Stimulated activated naive CD8-positive, alpha-beta T cell treated with anti-CD3 and anti-CD28 coated beads, Interleukin-15, Interleukin-2, amounts not matched to agents 100 U/mL and 50 U/mL, for 24 hours (primary cell): Measurements from ENCODE around the gene PLK5.
A peak's percentile ranks its signal among the peaks of the same experiment; 100 is the strongest.
"Not testable (repeated sequence)": the region's sequence is repeated elsewhere in the genome, so short reads cannot be mapped to it uniquely, and the experiment has no call there.

Experiments used
- ATAC-seq: fragments of 150-1000 bp; cut with Tn5 transposase; one replicate; pipeline ENCODE4 v1.10.0; 2021
- DNase-seq: peaks from one replicate; pipeline ENCODE4 v3.0.0; 2021

Gene PLK5

DNA sequence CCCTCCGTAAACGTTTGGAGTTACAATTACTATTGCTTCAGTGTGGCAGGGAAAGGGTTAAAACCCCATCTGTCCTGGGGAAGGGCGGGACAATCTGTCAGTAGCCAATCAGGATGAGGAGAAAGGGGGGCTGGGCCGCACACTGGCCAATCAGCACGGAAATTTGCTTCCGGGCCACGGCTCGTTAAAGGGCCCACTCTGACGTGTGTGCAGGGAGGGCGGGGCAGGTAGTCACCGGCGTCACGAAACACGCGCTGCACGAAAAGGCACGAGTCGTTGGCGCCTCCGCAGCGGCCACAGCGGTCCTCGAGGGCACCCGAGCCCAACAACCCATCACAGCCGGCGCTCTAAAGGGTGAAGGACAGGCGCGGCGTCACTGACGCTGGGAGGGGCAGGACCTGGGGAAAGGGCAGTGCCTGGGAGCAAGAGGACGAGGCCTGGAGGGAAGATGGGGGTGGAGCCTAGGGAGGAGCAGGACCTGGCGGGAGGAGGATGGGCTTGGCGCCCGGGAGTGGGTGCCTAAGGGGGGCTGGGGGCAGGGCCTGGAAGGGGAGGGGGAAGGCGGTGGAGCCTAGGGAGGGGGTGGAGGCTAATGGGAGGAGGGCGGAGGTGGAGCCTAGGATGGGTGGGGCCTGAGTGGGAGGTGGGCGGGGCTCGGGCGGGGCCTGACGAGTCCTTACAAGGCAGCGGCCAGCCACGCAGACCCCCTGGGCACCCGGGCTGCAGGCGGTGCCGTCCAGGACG, 15.9 kb upstream of the PLK5 start:
- DNase-seq, result peak; percentile 88

GRCh38 chr19:1508507-1508856, 15.4 kb upstream of the PLK5 start:
- ATAC-seq, result no peak
- no peak for DNase-seq

More for the DNA sequence above, 15.9 kb upstream of the PLK5 start:
- peak; percentile 83 for ATAC-seq

GRCh38 chr19:1509602-1510441, 14.1 kb upstream of the PLK5 start:
- ATAC-seq (no peak), DNase-seq (no peak)

DNA sequence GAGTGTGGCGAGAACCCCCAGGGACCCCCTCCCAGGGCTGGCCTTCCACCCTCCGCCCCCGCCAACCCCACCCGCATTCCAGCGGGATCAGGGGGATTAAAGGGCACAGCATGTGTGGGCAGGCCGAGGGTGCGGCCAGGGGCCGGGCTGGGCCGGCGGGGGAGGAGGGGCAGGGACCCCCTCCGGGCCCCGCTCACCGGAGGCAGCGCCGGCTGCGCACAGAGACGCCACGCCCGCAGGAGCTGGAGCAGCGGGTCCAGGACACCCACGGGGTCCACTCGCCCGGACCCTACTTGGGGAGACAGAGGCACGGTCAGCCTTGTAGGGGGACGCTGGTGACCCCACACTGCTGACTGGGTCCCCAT, 13.5 kb upstream of the PLK5 start:
- ATAC-seq (no peak), DNase-seq (no peak)

DNA sequence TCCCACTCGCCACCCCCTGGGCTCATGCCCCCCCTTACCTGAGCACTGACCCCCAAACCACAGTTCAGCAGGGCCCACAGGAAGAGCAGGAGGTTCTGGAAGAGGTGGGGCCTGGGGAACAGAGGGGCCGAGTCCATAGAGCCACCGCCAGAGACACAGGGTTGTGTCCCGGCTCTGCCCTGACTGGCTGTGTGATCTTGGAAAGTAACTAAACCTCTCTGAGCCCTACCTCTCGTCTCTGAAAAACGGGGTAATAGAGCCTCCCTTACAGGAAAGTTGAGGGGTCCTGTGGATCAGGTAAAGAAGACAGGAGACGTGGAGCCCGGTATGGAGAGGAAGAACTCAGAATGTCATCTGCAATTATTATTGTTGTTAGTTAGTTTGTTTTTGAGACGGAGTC, 13.1 kb upstream of the PLK5 start:
- ATAC-seq (no peak), DNase-seq (no peak)

DNA sequence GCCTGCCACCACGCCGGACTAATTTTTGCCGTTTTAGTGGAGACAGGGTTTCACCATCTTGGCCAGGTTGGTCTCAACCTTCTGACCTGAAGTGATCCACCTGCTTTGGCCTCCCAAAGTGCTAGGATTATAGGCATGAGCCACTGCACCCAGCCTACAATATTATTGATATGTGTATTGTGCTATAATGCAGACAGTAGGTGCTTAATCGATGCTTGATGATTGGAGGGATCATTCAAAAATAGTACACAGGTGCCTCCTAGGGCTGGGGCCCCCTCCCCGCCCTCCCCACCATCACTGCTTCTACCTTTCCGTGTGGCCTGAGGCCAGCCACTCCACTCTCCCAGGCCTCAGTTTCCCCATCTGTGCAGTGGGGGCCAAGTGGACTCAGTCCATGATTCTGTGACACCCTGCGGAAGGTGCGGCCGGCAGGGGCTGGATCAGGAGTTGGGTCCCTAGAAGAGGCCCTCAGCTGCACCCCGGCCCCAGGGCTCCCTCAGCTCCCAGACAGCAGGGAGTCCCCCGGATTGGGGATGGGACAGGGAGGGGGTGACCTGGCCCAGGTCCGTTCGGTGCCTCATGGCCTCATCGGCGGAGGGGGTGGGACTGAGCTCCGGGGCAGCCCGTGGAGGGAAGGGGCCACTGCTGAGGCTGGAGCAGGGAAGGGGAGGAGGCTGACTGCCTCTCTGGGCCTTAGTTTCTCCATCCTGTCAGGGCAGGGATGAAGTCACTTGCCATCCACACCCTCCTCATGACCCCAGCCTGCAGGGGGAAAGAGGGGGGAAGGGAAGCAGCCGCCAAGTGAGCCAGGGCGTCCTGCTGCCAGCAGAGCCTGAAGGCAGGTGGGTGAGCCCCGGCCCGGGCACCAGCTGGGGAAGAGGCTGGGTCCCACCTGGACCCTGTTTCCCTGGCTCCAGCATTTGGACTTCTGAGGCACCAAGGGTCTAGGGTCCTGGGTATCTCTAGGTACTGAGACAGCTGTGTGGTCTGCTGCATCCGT, 12.3 kb upstream of the PLK5 start:
- DNase-seq, result no peak
- ATAC-seq, result no peak

- DNase-seq (peak; percentile 85), ATAC-seq (peak; percentile 88)
Observed at GRCh38 chr19:1512671-1513498, 11.0 kb upstream of the PLK5 start, which contains the start of gene ADAMTSL5. Gene ADAMTSL5 (minus strand): TSS chr19:1513019. CDS start chr19:1510943, 2,076 bp downstream.

GRCh38 chr19:1513499-1514294, 10.2 kb upstream of the PLK5 start:
- peak; percentile 51 for ATAC-seq
- peak; percentile 83 for DNase-seq

GRCh38 chr19:1514295-1514661, 9.6 kb upstream of the PLK5 start:
- DNase-seq (no peak), ATAC-seq (no peak)

- ATAC-seq (no peak), DNase-seq (no peak)
Observed at GRCh38 chr19:1514986-1515721, 8.7 kb upstream of the PLK5 start.

GRCh38 chr19:1516395-1516753, 7.5 kb upstream of the PLK5 start:
- DNase-seq (no peak), ATAC-seq (no peak)

- no peak for DNase-seq
- no peak for ATAC-seq
Observed at GRCh38 chr19:1518471-1518870, 5.4 kb upstream of the PLK5 start.

- DNase-seq, ATAC-seq: not testable (repeated sequence)
Observed at GRCh38 chr19:1519802-1520201, 4.1 kb upstream of the PLK5 start.

GRCh38 chr19:1520203-1520780, 3.6 kb upstream of the PLK5 start:
- no peak for ATAC-seq
- DNase-seq, result no peak

GRCh38 chr19:1521636-1522035, 2.2 kb upstream of the PLK5 start:
- DNase-seq, result no peak
- no peak for ATAC-seq

DNA sequence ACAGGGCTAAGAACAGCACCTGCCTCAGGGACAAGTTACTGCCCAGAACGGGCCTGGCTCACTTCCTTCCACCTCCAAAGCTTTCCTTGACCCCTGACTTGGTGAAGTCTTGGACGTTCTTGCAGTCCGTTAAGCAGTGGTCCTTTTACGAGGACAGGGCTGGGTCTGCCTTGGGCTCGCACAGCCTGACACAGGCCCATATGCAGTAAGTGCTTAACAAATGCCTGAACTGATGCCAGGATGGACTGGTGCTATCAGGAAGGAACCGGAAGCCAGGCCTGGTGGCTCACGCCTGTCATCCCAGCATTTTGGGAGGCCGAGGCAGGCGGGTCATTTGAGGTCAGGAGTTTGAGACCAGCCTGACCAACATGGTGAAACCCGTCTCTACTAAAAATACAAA, 1.8 kb upstream of the PLK5 start:
- no peak for ATAC-seq

GRCh38 chr19:1522838-1523237, 1.0 kb upstream of the PLK5 start:
- DNase-seq (no peak), ATAC-seq (no peak)

More for the DNA sequence above, 1.8 kb upstream of the PLK5 start:
- DNase-seq, result no peak

DNA sequence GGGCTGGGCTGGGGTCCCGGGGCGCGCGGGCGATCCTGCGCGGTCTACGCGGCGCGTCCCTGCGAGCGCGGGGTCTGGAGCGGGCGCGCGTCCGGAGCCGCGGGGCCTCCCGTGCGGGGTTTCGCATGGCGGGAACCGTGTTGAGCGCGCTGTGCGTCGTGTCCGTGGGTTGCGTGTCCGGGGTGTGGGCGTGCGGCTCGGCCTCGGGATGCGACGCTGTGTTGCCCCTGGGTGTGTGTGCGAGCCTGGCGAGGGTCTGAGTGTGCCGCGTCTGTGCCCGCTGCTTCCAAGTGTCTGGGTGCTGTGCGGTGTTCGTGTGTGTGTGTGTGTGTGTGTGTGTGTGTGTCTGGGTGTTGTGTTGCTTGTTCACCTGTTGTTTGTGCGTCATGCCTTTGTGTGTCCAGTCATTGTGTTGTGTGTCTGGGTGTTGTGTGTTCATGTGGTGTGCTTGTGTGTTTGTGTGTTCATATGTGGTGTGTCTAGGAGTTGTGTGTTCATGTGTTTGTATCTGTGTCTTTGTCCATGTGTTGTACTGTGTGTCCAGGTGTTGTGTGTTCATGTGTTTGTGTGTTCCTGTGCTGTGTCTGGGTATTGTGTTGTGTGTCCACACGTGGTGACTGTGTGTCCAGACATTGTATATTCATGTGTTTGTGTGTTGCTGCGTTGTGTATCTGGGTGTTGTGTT, 552 bp downstream of the PLK5 start:
- ATAC-seq (no peak), DNase-seq (no peak)

DNA sequence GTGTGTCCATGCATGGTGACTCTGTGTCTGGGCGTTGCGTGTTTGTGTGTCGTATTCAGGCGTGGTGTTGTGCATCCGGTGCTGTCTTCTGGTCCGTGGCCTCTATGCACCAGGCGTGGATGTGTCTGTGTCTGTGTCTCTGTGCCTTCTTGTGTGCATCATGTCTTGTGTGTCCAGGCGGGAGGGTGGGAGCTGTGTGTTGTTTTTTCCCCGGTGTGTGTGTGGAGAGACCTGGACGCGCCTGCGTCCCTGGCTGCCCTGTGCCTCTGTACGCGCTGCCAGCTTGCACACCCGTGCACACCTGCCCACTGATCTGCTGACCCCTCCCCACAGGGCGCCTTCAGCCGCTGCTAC, 1.1 kb downstream of the PLK5 start:
- DNase-seq, result no peak

More for the DNA sequence above, 1.1 kb downstream of the PLK5 start:
- no peak for ATAC-seq
